NCI-H1436 treated with DMSO at 0.1 percent for 48 hours (cell line): Measurements from ENCODE around the gene PCDH9.

ENCODE experiments used
- DNase-seq: peaks from one replicate; lab custom pipeline; 2025; lab: John Stamatoyannopoulos, UW

PCDH9 gene

DNA sequence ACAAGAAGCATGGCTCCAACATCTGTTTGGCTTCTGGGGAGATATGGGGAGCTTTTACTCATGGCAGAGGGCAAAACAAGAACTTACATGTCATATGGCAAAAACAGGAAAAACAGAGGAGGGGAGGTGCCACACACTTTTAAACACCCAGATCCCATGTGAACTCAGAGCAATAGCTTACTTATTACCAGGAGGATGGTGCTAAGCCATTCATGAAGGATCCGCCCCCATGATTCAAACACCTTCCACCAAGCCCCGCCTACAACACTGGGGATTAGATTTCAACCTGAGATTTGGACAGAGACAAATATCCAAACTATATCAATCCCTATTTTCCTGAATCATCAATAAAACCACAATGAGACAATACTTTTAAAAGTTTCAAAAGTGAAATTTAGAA lies 712.1 kb downstream of the PCDH9 start:
- no peak for DNase-seq

- no peak for DNase-seq
Observed at GRCh38 chr13:66513728-66514127, 716.4 kb downstream of the PCDH9 start.

DNA sequence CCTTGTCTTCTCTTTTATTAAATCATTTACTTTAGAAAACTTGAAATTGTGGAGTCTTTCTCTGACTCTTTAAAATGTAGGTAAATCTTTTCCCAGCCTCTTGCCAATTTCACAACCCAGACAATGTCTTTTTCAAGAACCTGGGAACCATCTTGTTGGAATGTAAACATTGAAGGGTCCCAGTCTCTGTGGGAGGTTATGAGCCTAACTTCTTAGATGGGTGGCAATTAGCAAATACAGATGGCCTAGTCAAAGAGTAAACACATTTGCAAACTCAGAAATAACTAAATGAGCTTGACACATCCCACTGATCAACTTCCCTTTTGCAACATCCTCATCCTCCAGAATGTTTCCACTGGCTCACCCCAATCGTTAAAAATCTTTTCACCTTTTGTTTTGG lies 721.0 kb downstream of the PCDH9 start:
- no peak for DNase-seq

DNA sequence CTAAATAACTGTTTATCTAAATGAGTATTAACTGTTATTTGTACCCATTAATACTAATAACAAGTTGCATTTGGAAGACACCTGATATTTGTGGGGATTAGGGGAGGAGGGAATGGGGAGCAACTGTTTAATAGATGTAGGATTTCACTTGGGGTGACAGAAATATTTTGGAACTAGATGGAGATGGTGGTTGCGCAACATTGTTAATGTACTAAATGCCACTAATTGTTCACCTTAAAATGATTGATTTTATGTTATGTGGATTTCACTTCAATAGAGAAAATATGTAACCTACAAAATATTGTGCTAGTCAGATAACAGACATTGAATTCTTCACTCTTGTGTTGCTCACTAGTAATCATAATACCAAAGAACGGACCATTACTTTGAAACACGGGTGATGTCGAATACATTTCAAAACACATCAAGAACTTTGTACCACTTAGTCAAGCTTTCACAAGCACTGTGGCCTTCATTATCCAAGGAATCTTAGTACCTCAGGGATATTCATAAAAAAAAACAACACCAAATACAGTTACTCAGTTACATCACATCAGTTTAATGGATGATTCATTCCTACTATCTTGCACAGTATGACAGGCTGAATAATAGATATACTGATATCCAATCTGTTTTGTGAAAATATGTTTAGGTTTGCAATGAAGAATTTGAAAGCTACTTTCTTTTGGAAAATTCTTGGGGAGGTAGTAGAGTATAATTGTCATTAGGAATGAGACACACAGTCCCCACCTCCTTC lies 721.8 kb downstream of the PCDH9 start:
- DNase-seq = no peak

DNA sequence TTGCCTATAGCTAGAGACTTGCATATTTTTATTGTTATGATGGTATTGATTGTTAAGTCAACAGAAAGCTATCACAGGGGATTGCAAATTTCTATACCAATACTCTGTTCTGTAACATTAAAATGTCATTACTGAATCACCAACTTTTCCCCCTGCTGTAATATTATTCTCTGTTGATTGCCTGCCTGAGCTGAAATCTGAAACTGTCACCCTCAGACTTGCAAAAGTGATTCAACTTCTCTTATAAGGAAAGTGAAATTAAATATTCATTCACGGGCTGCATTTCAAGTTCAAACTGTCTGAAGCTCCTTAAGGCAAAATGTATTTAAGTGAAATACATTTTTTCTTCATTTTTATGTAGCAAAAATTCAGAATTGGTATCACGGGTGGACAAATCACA lies 723.2 kb downstream of the PCDH9 start:
- DNase-seq = no peak

DNA sequence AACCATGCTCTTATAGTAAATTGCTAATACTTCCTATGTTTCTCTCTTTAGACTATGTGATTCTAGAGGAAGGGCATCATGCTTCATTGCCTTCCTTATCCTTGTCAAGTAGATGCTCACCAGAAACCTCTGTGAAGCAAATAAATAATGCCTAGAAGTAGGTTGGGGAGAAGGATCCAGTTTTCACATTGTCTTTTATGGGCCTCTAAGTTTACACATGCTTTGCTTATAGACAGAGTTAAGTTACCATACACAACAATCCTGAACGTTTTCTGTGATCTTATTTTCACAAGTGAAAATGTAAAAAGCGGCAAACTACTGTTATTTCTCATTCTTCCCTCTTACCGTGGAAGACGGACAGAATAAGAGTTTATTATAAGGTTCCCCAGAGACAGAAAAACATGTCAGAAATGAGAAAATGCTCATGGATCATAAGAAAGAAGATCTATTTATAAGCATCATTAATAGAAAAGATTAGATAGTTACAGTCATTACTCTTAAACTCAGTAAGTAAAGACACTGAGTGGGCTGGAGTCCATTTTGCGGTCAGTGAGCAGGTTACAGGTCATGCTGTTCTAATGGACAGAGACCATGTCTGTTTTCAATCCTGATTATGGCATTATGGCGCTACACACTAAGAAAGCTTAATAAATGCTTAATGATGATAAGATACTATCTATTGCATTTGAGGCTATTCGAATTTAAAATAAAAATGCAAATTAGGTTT lies 723.9 kb downstream of the PCDH9 start:
- no peak for DNase-seq

GRCh38 chr13:66503890-66504289 lies 726.2 kb downstream of the PCDH9 start:
- no peak for DNase-seq

GRCh38 chr13:66501181-66501580 lies 729.0 kb downstream of the PCDH9 start:
- no peak for DNase-seq

GRCh38 chr13:66492479-66492878 lies 737.7 kb downstream of the PCDH9 start:
- no peak for DNase-seq

GRCh38 chr13:66491251-66491650 lies 738.9 kb downstream of the PCDH9 start:
- no peak for DNase-seq

GRCh38 chr13:66489586-66489985 lies 740.5 kb downstream of the PCDH9 start:
- DNase-seq = no peak

DNA sequence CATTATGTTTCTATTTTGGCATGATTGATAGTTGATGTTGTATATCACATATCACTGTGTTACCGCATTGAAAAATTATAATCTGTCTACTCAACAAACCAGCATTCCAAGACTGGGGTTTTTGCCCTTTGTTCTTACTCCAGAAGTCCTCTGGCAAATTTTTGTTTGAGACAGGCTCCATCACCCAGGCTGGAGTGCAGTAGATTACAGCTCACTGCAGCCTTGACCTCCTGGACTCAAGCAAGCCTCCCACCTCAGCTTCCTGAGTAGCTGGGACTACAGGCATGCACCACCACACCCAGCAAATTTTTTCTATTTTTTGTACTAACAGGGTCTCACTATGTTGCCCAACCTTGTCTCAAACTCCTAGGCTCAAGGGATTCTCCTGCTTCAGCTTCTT lies 741.0 kb downstream of the PCDH9 start:
- DNase-seq = no peak

- DNase-seq = no peak
Observed at GRCh38 chr13:66483712-66484111, 746.4 kb downstream of the PCDH9 start.

DNA sequence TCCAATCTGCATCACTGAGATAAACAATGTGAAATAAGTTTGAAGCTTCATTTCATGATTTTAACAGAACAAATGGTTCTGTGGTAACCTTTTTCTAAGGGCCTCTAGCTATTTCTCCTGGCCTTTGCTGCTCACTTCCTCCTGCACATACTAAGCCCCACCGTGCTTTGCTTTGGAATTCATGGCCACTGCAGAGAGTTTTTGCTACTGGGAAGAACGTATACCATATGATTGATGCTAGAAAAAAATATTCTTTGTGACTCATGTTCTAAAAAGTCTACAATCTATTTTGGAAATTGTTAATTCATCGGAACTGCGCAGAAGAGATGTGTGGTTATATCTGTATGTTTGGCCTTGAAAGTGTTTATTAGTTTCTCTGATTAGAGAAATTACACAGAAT lies 747.3 kb downstream of the PCDH9 start:
- DNase-seq = no peak

GRCh38 chr13:66477816-66478215 lies 752.3 kb downstream of the PCDH9 start:
- no peak for DNase-seq

- DNase-seq = no peak
Observed at GRCh38 chr13:66475061-66475460, 755.1 kb downstream of the PCDH9 start.

DNA sequence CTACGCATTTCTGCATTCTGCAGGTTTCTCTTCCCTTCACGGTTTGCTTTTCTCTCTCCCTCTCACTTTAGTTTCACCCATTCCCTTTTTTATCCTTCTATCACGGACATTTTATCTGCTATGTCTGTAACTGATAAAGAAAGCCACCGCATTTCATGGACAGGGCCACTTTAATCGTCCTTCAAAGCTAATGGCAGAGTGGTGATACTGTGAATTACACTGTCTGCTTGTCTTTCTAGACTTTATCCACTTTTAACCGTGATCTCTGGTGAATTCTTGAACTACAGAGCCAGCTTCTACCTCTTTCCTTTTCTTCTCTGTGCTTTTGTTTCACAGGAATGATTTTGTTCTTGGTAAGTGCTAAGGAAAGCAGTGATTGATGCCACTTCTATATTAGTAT lies 760.4 kb downstream of the PCDH9 start:
- DNase-seq = no peak

DNA sequence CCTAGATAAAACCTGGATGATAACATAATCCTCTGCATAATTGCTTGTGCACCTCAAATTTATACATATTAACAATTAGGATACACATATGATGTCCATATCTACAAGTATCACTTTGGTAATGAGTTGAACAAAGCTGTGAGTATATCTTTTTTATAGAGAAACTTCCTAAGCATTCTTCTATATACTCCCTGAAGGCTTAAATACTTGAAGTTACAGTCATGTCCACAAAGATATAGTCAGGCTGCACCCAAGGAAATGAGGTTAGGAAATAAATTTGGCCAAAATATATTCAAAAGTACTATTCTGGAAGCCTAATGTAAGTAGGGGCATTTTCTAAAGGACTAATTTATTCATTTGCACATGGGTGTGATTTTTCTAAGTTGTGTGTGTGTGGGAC lies 761.5 kb downstream of the PCDH9 start:
- no peak for DNase-seq

- DNase-seq = no peak
Observed at GRCh38 chr13:66462187-66462586, 767.9 kb downstream of the PCDH9 start.

DNA sequence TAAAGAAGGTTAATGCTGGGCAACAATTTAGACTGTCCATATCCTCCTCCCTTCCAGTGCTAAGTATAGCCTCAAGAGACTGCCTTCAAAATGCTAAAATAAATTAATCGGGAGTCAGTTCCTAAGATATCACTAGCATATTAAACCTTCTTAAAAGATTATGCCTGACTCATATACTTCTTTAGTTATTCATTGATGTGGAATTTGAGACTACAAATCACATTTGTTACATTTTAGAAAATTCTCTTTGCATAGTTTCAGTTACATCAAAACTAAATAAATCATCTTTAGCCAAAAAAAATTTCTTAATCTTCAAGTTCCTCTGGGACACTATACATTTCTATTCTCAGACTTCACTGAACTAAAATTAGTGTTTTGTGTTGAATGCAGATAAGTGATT lies 769.1 kb downstream of the PCDH9 start:
- DNase-seq = no peak

- DNase-seq = no peak
Observed at GRCh38 chr13:66459634-66460033, 770.5 kb downstream of the PCDH9 start.

DNA sequence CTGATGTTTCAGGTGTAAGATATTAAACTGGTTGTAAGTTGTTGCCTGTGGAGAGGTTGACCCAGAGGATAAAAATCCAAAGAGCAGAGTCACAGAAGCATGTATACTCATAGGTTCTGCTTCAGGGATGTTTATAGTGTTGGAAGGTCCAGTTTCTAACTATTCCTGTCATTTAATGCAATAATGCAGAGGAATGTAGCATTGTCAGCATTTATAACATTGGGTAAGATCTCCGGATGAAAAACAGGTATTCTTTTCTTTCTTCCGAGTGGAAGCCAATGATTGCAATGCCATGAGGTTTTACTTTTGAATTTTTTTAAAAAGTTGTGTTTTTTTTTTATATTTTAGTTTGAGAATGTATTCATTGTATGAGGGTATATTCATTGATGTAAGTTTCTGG lies 771.0 kb downstream of the PCDH9 start:
- no peak for DNase-seq

DNA sequence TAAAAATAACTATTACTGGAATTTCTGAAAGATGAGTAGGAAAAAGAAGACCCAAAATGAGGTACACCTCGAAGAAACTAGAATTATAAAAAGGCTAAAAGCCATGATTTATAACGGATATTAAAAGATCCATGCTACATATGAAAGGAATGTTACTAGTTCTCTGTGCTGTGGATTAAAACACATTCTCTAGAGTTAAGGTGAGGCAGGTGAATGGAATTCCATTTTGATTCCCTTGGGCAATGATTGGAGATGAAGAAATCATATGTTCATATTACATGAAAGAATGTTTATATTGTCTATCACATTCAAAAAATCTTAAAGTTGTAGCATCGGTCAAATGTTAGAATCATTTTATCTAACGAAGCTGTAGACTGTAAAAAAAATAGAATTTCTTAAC lies 783.7 kb downstream of the PCDH9 start:
- no peak for DNase-seq

DNA sequence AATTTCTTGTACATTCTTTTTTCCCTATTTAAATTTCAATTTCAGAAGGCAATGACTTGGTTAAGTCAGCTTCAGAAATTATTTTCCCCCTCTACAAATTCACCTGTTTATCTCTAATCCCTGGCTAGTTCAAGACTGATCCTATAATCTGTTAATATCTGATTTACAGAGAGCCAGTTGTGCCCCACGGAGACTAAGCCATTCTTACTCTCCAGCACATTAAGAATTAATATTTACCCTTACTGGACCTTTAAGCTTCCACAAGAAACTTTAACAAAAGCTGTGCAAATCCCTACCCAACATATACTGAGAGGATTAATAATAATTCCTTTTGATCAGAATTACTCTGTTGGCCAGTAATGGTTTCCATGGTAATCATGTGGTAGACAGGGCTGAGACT lies 786.2 kb downstream of the PCDH9 start:
- no peak for DNase-seq
